Natural killer cell (primary cell): ENCODE data around the gene ENOX2. TPM values are rescaled to one million over a fixed set of nuclear protein-coding genes. Genes with fewer than 3 reads are reported as not detected.

ENCODE experiments used
- ATAC-seq, 3 donors: fragments of 150-1000 bp in 2 of 3; fragments of 200-7000 bp in 1 of 3; cut with Tn5 transposase; 1 replicate in 1 of 3; 2 replicates in 2 of 3; pipeline ENCODE4 v1.10.0; 2021; ENCODE audit warnings: mild to moderate bottlenecking in 2 of 3, moderate library complexity in 2 of 3
- DNase-seq, 2 donors: peaks; one replicate each; pipeline versions ENCODE4 v3.0.0 to v3.0.0-alpha.2; 2013 to 2021; ENCODE audit warnings: mixed read lengths in 1 of 2
- H3K27ac ChIP-seq: one replicate; pipeline ENCODE4 v1.5.1; 2013; ENCODE audit warnings: mild to moderate bottlenecking, low read length
- H3K27me3 ChIP-seq: one replicate; pipeline ENCODE4 v1.6.1; 2013; ENCODE audit warnings: low read length; ENCODE audit not compliant: control insufficient read depth, insufficient read depth
- H3K36me3 ChIP-seq: one replicate; pipeline ENCODE4 v1.6.1; 2013; ENCODE audit warnings: low read length; ENCODE audit not compliant: control insufficient read depth, insufficient read depth
- H3K4me1 ChIP-seq: one replicate; pipeline ENCODE4 v1.6.1; 2013; ENCODE audit warnings: low read length; ENCODE audit not compliant: control insufficient read depth, insufficient read depth
- H3K4me3 ChIP-seq: one replicate; pipeline ENCODE4 v1.5.1; 2013; ENCODE audit warnings: low read length
- H3K9me3 ChIP-seq: one replicate; pipeline ENCODE4 v1.6.1; 2013; ENCODE audit warnings: low read length; ENCODE audit not compliant: control insufficient read depth, insufficient read depth
- H3K27ac Mint-ChIP-seq, 2 donors: one replicate each; pipeline ENCODE4 v1.8.0; 2022; ENCODE audit warnings: mild to moderate bottlenecking in 2 of 2, mixed read lengths in 2 of 2, moderate library complexity in 1 of 2
- H3K27me3 Mint-ChIP-seq, 2 donors: one replicate each; pipeline ENCODE4 v1.8.0; 2022; ENCODE audit warnings: low read depth in 2 of 2, mixed read lengths in 2 of 2
- H3K36me3 Mint-ChIP-seq: one replicate; pipeline ENCODE4 v1.8.0; 2022; ENCODE audit warnings: mixed read lengths
- H3K4me1 Mint-ChIP-seq, 2 donors: one replicate each; pipeline ENCODE4 v1.8.0; 2022; ENCODE audit warnings: mixed read lengths in 2 of 2
- H3K4me3 Mint-ChIP-seq: one replicate; pipeline ENCODE4 v1.8.0; 2022; ENCODE audit warnings: mild to moderate bottlenecking, moderate library complexity, mixed read lengths
- H3K9me3 Mint-ChIP-seq, 2 donors: one replicate each; pipeline ENCODE4 v1.8.0; 2022; ENCODE audit warnings: mixed read lengths in 2 of 2
- CTCF ChIP-seq: fragments of 200-600 bp; IDR thresholded peaks from one replicate; pipeline ENCODE4 v1.8.0; 2022; ENCODE audit warnings: antibody characterized with exemption
- WGBS: methylation state at CpG from one replicate; pipeline ENCODE4 v1.1.7; 2013; ENCODE audit warnings: missing lambda C conversion rate; ENCODE audit not compliant: insufficient coverage; 5-methylcytosine and 5-hydroxymethylcytosine counted together
- intact Hi-C: fragments of 100-400 bp; cut with micrococcal nuclease; formaldehyde crosslinking; loops from one replicate; pipeline ENCODE4 v1.14.2; 2022
- total RNA-seq, 4 donors: library from RNA; stranded (reverse); fragments of 120-200 nt in 1 of 4; gene quantifications; one replicate each; pipeline versions ENCODE4 v1.2.3 to v1.2.4, GENCODE V29; 2013 to 2022

The ENOX2 gene
- total RNA-seq, 3 donors from 2014 or later (not counting 1 experiment from before 2014, with no cell fraction given): 9.3 to 14.7 (median 13.3) TPM

- no peaks in the 10 kb centered on the region for H3K4me1 ChIP-seq
- TF ChIP-seq CTCF: no peak
- no peak overlapping the region for H3K4me3 ChIP-seq
- Mint-ChIP-seq H3K4me1 (no peaks in the 10 kb centered on the region), H3K4me3 (no peak overlapping the region), H3K9me3 (no peaks in the 10 kb centered on the region), H3K27ac (no peak overlapping the region), H3K27me3 (peaks cover 3 to 25% of the 10 kb centered on the region in 2 donors), H3K36me3 (no peaks in the 10 kb centered on the region)
- H3K9me3 ChIP-seq: no peaks in the 10 kb centered on the region
- DNase-seq: no peak
- intact Hi-C loops: no loop called here
- WGBS: 90% methylated on average over 2 of the region's 4 CpGs
- no peaks in the 10 kb centered on the region for H3K36me3 ChIP-seq
- H3K27me3 ChIP-seq: no peaks in the 10 kb centered on the region
- no peak for ATAC-seq
- H3K27ac ChIP-seq: no peak overlapping the region
Measured at GRCh38 chrX:130606425-130606824, 296.6 kb downstream of the ENOX2 start.

DNA sequence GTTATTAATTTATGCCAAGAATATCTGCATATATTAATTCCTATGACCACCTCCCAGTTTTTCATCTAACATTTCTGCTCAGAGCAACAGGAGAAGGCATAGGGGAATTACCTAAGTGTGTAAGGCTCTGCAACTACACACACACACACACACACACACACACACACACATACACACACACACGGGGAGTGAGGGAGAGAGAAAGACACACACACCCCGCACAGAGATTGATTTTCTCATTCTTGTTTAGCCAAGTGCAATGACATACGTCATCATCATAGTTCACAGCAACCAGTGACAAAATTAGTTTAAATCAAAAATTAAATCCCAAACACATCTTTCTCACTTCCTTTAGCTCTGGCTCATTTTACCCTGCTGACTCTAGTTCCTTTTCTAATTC is 298.1 kb downstream of the ENOX2 start:
- H3K4me3 ChIP-seq: no peak overlapping the region
- no peaks in the 10 kb centered on the region for H3K9me3 Mint-ChIP-seq
- no peak for DNase-seq
- H3K27ac ChIP-seq: no peak overlapping the region
- no peaks in the 10 kb centered on the region for H3K4me1 Mint-ChIP-seq
- no peak for TF ChIP-seq CTCF
- H3K36me3 Mint-ChIP-seq: no peaks in the 10 kb centered on the region
- WGBS: 90% methylated on average over 2 of the region's 3 CpGs
- intact Hi-C loops: no loop called here
- no peaks in the 10 kb centered on the region for H3K27me3 ChIP-seq
- H3K36me3 ChIP-seq: no peaks in the 10 kb centered on the region
- H3K9me3 ChIP-seq: no peaks in the 10 kb centered on the region
- H3K4me3 Mint-ChIP-seq: no peak overlapping the region
- ATAC-seq: no peak
- H3K27me3 Mint-ChIP-seq: peaks cover 3 to 31% of the 10 kb centered on the region in 2 donors
- no peaks in the 10 kb centered on the region for H3K4me1 ChIP-seq
- no peak overlapping the region for H3K27ac Mint-ChIP-seq

GRCh38 chrX:130594453-130594916 is 308.5 kb downstream of the ENOX2 start:
- H3K36me3 ChIP-seq: no peaks in the 10 kb centered on the region
- no peaks in the 10 kb centered on the region for H3K4me1 Mint-ChIP-seq

More at GRCh38 chrX:130594453-130594916, 308.5 kb downstream of the ENOX2 start:
- Mint-ChIP-seq H3K9me3 (no peaks in the 10 kb centered on the region), H3K4me3 (no peak overlapping the region), H3K27me3 (peaks cover 5 to 33% of the 10 kb centered on the region in 2 donors), H3K27ac (no peak overlapping the region), H3K36me3 (no peaks in the 10 kb centered on the region)
- intact Hi-C loops: no loop called here
- H3K4me1 ChIP-seq: no peaks in the 10 kb centered on the region
- TF ChIP-seq CTCF: no peak
- 45% methylated on average over 7 of the region's 9 CpGs for WGBS
- no peak for ATAC-seq
- H3K4me3 ChIP-seq: no peak overlapping the region
- H3K9me3 ChIP-seq: no peaks in the 10 kb centered on the region
- no peak for DNase-seq
- H3K27me3 ChIP-seq: no peaks in the 10 kb centered on the region
- H3K27ac ChIP-seq: no peak overlapping the region
